Measurements from ENCODE around the gene MRPL10.
"Not testable (repeated sequence)": the region's sequence is repeated elsewhere in the genome, so short reads cannot be mapped to it uniquely, and the experiment has no call there.

MRPL10 gene

DNA sequence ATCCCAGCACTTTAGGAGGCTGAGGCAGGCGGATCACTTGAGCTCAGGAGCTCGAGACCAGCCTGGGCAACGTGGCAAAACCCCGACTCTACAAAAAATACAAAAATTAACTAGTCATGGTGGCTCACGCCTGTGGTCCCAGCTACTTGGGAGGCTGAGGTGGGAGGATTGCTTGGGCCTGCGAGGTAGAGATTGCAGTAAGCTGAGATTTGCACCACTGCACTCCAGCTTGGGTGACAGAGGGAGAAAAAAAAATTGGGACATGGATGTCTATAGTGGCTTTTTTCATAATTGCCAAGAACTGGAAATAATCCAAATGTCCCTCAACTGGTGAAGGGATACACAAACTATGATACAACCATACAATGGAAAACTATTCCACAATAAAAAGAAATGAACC, 38.4 kb downstream of the MRPL10 start:
- Histone ChIP-seq H3K4me2 (ENCODE audit: low read length) (no peak overlapping the region), H3K27me3 (ENCODE audit: control insufficient read depth, insufficient read depth, low read length) (peaks cover 79% of the 10 kb centered on the region), H3K4me3 (ENCODE audit: low read length) (no peak overlapping the region), H3K9me3 (replicated peaks; ENCODE audit: low read length) (no peaks in the 10 kb centered on the region), H3K4me1 (ENCODE audit: control insufficient read depth, insufficient read depth, low read length) (peaks cover 4% of the 10 kb centered on the region), H3K36me3 (ENCODE audit: insufficient read depth, low read length) (no peaks in the 10 kb centered on the region), H3K9ac (ENCODE audit: low read depth, low read length) (no peak overlapping the region)

DNA sequence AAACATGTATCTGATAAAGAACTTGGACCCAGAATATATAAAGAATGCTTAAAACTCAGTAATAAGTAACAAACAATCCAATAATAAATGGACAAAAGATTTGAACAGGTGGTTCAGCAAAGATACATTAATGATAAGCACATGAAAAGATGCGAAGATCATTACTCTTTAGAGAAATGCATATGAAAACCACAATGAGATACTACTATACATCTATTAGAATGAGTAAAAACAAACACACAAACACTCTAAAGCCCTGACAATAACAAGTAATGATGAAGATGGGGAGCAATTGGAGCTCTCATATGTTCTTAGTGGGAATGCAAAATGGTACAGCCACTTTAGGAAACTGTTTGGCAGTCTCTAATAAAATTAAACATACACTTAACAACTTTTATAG, 38.9 kb downstream of the MRPL10 start:
- Histone ChIP-seq H3K9ac (ENCODE audit: low read depth, low read length) (no peak overlapping the region), H3K4me3 (ENCODE audit: low read length) (no peak overlapping the region), H3K4me1 (ENCODE audit: control insufficient read depth, insufficient read depth, low read length) (peaks cover 4% of the 10 kb centered on the region), H3K9me3 (replicated peaks; ENCODE audit: low read length) (no peaks in the 10 kb centered on the region), H3K4me2 (ENCODE audit: low read length) (no peak overlapping the region), H3K36me3 (ENCODE audit: insufficient read depth, low read length) (no peaks in the 10 kb centered on the region), H3K27me3 (ENCODE audit: control insufficient read depth, insufficient read depth, low read length) (peaks cover 77% of the 10 kb centered on the region)

DNA sequence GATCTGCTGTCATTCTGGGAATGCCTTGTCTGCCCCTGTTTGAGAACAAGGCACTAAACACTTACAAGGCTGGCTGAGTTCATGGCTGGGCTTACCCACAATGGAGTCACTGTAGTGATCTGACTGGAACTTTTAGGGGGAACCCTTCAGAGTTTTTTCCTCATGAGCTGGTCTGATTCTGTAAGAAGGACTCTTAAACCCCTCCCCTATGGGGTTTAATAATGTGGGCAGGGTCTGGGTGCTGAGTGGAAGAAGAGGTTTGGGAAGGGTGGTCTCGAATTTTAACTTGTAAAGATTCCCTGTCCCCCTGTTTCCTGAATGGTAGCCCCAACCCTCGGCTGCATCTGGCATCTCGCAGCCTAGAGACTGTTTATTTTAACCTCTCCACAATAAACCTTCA, 40.3 kb downstream of the MRPL10 start:
- Histone ChIP-seq H3K9me3 (replicated peaks; ENCODE audit: low read length) (no peaks in the 10 kb centered on the region), H3K36me3 (ENCODE audit: insufficient read depth, low read length) (no peaks in the 10 kb centered on the region), H3K4me3 (ENCODE audit: low read length) (no peak overlapping the region), H3K4me2 (ENCODE audit: low read length) (no peak overlapping the region), H3K4me1 (ENCODE audit: control insufficient read depth, insufficient read depth, low read length) (peaks cover 4% of the 10 kb centered on the region), H3K9ac (ENCODE audit: low read depth, low read length) (no peak overlapping the region), H3K27me3 (ENCODE audit: control insufficient read depth, insufficient read depth, low read length) (peaks cover 79% of the 10 kb centered on the region)

DNA sequence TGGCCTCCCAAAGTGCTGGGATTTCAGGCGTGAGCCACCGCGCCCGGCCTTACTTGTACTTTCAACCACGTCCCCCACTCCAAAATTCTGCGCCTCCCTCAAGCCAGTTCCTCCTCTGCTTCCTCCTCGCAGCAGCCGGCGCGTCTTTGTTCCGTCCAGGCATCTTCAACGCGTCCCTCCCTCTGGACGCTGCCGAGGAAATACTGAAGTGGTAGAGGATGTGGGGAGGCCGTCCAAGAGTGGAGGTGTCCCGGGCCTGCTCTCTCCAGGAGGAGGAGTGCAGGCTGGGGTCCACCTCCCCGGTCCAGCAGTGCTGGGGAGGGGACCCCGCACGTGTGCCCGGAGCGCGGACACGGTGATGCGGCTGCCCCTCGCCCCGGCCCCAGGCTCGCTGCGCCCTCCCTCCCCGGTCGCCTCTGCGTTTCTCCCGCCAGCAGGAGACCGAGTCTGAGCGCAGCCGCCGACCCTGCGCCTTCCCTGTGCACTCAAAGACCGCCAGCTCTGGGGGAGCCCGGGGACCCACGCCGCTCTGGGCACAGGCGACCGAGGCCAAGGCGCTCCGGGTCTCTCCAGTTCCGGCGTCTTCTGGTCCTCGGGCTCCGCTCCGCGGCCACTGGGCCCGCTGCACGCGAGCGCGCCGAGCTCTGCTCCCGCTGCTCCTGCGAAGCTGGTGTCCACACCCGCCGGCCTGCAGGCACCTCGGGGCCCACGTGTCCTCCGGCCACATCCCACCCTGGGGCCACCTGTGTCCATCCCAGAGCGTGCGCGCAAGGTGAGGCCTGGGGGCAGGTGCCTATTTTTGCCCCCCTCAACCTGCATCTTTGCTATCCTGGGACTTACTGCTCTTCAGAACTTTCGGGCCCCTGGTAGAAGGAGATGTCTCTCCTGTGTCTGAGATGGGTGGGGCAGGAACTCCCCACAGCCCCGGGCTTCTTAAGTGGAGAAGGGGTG, 41.5 kb downstream of the MRPL10 start:
- no peak overlapping the region for H3K9ac ChIP-seq (ENCODE audit: low read depth, low read length)
- peak overlapping the region; percentile 78 for H3K4me2 ChIP-seq (ENCODE audit: low read length)
- peaks cover 4% of the 10 kb centered on the region for H3K4me1 ChIP-seq (ENCODE audit: control insufficient read depth, insufficient read depth, low read length)
- H3K4me3 ChIP-seq (ENCODE audit: low read length) = peak overlapping the region; percentile 64
- H3K9me3 ChIP-seq (replicated peaks; ENCODE audit: low read length) = no peaks in the 10 kb centered on the region
- H3K27me3 ChIP-seq (ENCODE audit: control insufficient read depth, insufficient read depth, low read length) = peaks cover 78% of the 10 kb centered on the region
- H3K36me3 ChIP-seq (ENCODE audit: insufficient read depth, low read length) = no peaks in the 10 kb centered on the region

DNA sequence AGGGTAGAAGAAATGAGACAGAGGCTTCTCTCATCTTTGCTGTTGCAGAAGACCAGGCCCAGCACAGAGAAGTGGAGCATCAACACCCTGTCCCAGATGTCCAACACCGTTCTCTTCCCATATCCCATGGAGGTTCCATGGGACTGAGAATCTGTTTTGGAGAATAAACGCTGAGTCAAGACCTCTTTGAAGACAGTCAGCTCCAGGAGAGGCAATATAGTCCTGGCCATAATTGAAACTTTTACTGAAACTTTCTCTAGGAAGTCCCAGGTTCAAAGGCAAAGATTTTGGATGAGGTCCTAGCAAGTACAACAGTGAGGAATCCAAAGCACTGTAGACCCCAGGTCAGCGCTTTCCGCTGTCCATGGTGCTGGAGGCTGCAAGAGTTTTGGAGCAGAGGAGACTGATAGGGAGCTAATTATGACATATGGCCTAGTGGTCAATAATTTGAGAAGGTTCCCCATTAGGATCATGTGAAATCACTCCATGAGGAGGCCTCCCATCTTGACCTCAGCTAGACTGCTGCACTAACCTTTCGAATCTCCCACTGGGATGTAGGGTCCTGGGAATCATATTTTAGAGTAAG, 45.7 kb downstream of the MRPL10 start:
- Histone ChIP-seq H3K27me3 (ENCODE audit: control insufficient read depth, insufficient read depth, low read length) (peaks cover 65% of the 10 kb centered on the region), H3K9ac (ENCODE audit: low read depth, low read length) (no peak overlapping the region), H3K4me3 (ENCODE audit: low read length) (no peak overlapping the region), H3K9me3 (replicated peaks; ENCODE audit: low read length) (no peaks in the 10 kb centered on the region), H3K4me2 (ENCODE audit: low read length) (no peak overlapping the region), H3K4me1 (ENCODE audit: control insufficient read depth, insufficient read depth, low read length) (peaks cover 4% of the 10 kb centered on the region), H3K36me3 (ENCODE audit: insufficient read depth, low read length) (no peaks in the 10 kb centered on the region)

DNA sequence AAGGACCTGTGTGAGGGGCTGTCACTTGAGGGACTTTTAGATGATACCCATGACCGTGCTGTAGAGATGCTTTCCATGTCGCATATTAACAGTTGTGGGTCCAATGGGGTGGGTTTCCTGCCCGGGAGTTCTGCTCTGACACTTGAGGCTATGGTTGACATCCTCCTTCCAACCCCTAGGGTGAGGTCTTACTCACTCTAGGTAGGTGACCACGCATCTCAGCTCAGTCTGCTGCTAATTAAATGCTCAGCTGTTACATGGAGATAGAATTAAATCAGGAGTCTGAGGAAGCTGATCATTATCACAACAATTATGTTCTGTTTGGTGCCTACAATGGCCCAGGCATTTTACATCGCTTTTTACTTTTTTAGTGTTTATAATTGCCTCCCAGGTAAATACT, 49.9 kb downstream of the MRPL10 start:
- Histone ChIP-seq H3K27me3 (ENCODE audit: control insufficient read depth, insufficient read depth, low read length) (peaks cover 69% of the 10 kb centered on the region), H3K4me1 (ENCODE audit: control insufficient read depth, insufficient read depth, low read length) (no peaks in the 10 kb centered on the region), H3K4me3 (ENCODE audit: low read length) (no peak overlapping the region), H3K9ac (ENCODE audit: low read depth, low read length) (no peak overlapping the region), H3K9me3 (replicated peaks; ENCODE audit: low read length) (no peaks in the 10 kb centered on the region), H3K36me3 (ENCODE audit: insufficient read depth, low read length) (no peaks in the 10 kb centered on the region), H3K4me2 (ENCODE audit: low read length) (no peak overlapping the region)

DNA sequence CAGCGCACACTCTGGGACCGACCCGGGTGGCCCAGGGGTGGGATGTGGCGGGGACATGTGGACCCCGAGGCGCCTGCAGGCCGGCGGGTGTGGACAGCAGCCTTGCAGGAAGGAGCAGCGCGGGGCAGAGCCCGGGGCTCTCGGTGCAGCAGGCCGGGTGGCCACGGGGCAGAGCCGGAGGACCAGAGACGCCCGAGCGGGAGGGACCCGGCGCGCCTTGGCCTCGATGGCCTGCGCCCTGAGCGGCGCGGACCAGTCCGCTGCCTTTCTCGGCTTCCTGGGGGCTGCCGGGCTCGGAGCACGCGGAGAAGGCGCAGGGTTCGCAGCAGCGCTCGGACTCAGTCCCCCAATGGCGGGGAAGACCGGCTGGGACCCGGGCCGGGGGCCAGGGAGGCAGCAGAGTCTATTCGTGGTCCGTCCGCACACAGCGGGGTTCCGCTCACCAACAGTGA, 53.1 kb downstream of the MRPL10 start:
- Histone ChIP-seq H3K4me2 (ENCODE audit: low read length) (no peak overlapping the region), H3K9ac (ENCODE audit: low read depth, low read length) (no peak overlapping the region), H3K9me3 (replicated peaks; ENCODE audit: low read length) (no peaks in the 10 kb centered on the region), H3K4me3 (ENCODE audit: low read length) (no peak overlapping the region), H3K4me1 (ENCODE audit: control insufficient read depth, insufficient read depth, low read length) (no peaks in the 10 kb centered on the region), H3K27me3 (ENCODE audit: control insufficient read depth, insufficient read depth, low read length) (peaks cover 75% of the 10 kb centered on the region), H3K36me3 (ENCODE audit: insufficient read depth, low read length) (no peaks in the 10 kb centered on the region)

DNA sequence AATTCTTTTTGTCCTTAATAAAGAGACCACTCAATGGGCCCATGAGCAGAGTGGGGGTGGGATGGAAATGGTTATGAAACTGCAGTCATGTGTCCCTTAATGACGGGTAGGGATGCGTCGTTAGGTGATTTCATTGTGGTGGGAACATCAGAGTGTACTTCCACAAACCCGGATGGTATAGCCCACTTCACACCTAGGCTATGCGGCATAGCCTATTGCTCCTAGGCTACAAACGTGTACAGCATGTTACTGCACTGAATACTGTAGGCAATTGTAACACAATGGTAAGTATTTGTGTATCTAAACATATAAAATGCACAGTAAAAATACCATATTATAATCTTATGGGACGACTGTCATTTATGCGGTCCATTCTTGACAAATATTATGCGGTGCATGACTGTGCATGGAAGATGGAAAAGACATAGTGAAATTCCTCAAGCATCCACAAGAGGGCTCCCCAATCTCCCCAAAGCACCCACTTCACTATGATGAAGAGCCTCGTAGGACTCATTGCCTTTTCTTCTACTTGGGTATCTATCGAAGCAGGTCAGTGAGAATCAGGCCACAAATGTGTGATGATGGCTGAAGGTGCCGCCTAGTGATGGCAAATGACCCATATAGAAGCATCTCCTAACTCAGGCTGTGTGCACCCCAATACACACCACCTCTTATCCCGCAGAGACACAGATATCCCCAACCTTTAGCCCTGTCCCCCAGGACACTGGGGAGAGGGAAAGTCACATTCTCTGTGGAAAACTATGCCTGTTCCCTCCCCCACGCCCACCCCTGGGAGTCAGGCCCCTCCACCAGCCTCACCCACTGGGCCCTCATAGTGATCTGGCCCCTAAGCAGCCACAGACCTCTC, 54.8 kb downstream of the MRPL10 start:
- H3K4me2 ChIP-seq (ENCODE audit: low read length) = no peak overlapping the region
- H3K27me3 ChIP-seq (ENCODE audit: control insufficient read depth, insufficient read depth, low read length) = peaks cover 76% of the 10 kb centered on the region
- no peak overlapping the region for H3K9ac ChIP-seq (ENCODE audit: low read depth, low read length)
- H3K4me3 ChIP-seq (ENCODE audit: low read length) = no peak overlapping the region
- no peaks in the 10 kb centered on the region for H3K36me3 ChIP-seq (ENCODE audit: insufficient read depth, low read length)
- no peaks in the 10 kb centered on the region for H3K4me1 ChIP-seq (ENCODE audit: control insufficient read depth, insufficient read depth, low read length)
- no peaks in the 10 kb centered on the region for H3K9me3 ChIP-seq (replicated peaks; ENCODE audit: low read length)

DNA sequence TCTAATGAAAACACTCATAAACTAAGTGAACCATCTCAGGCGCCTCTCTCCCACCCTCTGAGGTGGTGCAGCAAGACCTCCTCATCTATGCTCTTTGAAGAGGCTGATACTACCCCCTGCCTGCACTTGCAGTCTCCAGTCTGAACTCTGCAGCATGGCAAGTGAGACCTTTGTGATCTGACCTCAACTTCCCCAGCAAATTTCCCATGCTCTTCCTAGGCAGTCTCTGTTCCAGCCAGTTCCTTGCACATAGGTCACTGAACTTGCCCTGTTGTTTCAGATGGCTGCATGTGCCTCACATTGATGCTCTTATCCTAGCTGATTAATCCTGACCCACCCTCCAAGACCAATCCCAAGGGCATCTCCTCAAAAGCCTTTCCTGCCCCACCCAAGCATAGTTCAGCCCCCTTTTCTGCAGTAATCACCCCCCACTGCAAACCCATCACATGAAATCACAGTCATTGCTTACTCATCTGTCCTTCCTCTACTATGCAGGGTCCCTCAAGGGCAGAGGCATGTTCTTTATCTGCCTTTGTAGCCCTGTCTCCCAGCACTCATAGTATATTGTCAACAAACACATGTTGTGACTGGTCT, 56.3 kb downstream of the MRPL10 start:
- Histone ChIP-seq H3K9me3 (replicated peaks; ENCODE audit: low read length) (no peaks in the 10 kb centered on the region), H3K4me3 (ENCODE audit: low read length) (no peak overlapping the region), H3K4me1 (ENCODE audit: control insufficient read depth, insufficient read depth, low read length) (no peaks in the 10 kb centered on the region), H3K27me3 (ENCODE audit: control insufficient read depth, insufficient read depth, low read length) (peaks cover 68% of the 10 kb centered on the region), H3K4me2 (ENCODE audit: low read length) (no peak overlapping the region), H3K9ac (ENCODE audit: low read depth, low read length) (no peak overlapping the region), H3K36me3 (ENCODE audit: insufficient read depth, low read length) (no peaks in the 10 kb centered on the region)

DNA sequence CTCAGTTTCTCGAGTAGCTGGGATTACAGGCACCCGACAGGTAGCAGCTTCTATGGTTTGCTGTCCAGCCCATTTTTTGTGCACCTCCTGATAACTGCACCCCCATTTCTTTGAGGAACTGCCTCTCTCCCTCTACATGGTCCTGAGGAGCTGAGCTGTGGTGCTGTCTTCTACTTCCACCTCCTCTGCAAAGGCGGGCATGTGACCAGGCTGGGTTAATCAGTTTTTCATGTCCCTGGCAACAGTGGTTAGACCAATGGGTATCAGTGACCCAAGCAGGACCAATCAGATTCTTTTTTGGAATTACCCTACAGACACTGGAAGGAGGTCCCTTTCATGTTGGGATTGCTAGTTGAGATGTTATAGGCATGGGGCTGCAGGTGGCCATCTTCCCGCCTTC, 57.0 kb downstream of the MRPL10 start:
- no peaks in the 10 kb centered on the region for H3K36me3 ChIP-seq (ENCODE audit: insufficient read depth, low read length)
- peaks cover 68% of the 10 kb centered on the region for H3K27me3 ChIP-seq (ENCODE audit: control insufficient read depth, insufficient read depth, low read length)
- H3K9ac ChIP-seq (ENCODE audit: low read depth, low read length) = no peak overlapping the region
- no peaks in the 10 kb centered on the region for H3K9me3 ChIP-seq (replicated peaks; ENCODE audit: low read length)
- H3K4me2 ChIP-seq (ENCODE audit: low read length) = no peak overlapping the region
- no peak overlapping the region for H3K4me3 ChIP-seq (ENCODE audit: low read length)
- no peaks in the 10 kb centered on the region for H3K4me1 ChIP-seq (ENCODE audit: control insufficient read depth, insufficient read depth, low read length)

DNA sequence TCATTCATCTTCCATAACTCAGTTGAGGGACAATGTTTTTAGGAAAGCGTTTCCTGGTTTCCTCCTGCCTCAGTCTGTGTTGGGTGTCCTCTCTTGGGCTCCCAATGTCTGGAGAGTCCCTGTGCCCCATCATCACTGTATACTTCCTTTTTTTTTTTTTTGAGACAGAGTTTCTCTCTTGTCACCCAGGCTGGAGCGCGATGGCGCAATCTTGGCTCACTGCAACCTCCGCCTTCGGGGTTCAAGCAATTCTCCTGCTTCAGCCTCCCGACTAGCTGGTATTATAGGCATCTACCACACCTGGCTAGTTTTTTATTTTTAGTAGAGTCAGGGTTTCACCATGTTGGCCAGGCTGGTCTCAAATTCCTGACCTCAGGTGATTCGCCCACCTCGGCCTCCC, 57.7 kb downstream of the MRPL10 start:
- H3K27me3 ChIP-seq (ENCODE audit: control insufficient read depth, insufficient read depth, low read length) = peaks cover 68% of the 10 kb centered on the region
- not testable (repeated sequence) for H3K9me3 ChIP-seq (replicated peaks; ENCODE audit: low read length); H3K4me2 ChIP-seq (ENCODE audit: low read length)

More for the DNA sequence above, 57.7 kb downstream of the MRPL10 start:
- not testable (repeated sequence) for H3K4me1 ChIP-seq (ENCODE audit: control insufficient read depth, insufficient read depth, low read length); H3K4me3 ChIP-seq (ENCODE audit: low read length); H3K9ac ChIP-seq (ENCODE audit: low read depth, low read length); H3K36me3 ChIP-seq (ENCODE audit: insufficient read depth, low read length)
